Kidney glomerular epithelial cell (primary cell): ENCODE results near the gene CDIPT.

Experiments
- DNase-seq: peaks from one replicate; lab custom pipeline; 2025; lab: John Stamatoyannopoulos, UW

The CDIPT gene

DNA sequence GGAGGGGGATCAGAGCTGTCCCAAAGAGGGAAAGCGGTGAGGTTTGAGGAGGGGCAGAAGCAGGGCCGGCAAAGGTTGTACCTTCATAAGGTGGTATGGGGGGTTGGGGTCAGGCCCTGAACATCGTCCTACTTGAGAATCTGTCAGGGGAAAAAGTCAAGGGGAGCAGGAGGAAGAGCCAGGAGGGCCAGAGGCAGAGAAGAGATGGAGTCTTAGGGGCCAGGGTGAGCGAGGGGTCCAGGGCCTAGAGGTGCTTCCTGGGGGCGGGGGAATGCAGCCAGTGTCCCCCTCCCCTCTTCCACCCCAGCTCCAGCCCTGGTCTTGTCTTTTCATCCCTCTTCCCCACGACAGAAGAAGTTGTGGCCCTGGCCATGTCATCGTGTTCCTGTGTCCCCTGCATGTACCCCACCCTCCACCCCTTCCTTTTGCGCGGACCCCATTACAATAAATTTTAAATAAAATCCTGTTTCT is 52.3 kb downstream of the CDIPT start:
- no peak for DNase-seq

DNA sequence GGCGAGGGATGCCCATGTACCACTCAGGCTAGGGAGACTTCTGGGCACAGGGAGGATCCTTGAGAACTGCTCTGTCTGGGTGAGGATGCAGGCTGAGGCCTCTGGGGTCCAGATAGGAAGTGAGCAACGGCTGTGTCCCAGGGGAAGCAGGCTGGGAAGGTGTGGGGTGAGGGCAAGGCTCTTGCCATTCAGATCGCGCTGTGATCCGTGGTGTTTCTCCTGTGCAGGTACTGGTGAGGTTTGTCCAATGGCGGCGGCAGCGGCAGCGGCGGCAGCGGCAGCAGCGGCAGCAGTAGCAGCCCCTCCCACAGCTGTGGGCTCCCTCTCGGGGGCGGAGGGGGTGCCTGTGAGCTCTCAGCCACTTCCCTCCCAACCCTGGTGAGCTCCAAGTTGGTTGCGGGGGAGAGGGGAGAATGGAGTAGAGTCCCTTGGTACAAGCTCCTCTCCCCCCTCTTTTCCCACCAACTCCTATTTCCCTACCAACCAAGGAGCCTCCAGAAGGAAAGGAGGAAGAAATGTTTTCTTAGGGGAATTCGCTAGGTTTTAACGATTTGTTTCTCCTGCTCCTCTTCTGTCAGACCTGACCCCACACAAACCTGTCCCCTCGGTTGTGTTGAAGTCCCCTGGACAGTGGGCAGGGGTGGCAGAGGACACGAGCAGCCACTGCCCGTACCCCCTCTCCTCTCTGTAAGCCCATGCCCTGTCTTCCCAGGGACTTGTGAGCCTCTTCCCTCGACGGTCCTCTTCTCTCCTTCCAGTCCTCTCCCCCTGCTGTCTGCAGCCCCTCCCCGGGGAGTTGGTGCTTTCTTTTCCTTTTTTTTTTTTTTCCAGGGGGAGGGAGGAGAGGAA is 53.0 kb downstream of the CDIPT start:
- DNase-seq: no peak

DNA sequence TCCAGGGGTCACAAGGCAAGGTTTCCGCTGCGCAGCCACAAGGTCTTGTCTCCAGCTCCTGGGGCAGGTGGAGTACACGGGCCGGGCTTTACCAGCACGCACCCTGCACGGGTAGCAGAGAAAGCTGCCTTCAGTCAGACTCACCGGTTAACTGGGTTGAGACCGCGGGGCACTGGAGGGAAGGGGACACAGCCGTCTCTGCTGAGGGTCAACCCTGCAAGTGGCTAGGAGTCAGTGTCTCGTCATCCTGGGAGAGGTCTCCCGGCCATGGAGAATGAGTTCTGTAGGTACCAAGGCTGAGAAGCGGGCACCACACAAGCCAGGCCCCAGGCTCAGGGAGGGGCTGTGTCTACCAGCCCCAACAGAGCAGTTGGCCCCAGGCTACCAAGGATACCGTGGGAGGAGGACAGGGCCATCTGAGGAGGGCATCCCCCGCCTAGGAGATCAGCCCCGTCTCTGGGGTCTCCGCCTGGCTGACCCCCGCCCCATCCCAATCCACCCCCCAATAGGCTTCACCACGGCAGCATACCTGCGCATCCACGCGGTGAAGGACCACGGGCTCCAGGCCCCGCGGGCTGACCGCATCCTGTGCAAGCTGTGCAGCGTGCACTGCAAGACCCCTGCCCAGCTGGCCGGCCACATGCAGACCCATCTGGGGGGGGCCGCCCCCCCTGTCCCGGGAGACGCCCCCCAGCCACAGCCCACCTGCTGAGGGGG is 53.8 kb downstream of the CDIPT start:
- DNase-seq: no peak
